HG03575 (cell line): ENCODE results near the gene TMEM256.

Source experiments
- ATAC-seq: cut with Tn5 transposase; IDR thresholded peaks from one replicate; pipeline ENCODE4 v1.9.1; 2021; ENCODE audit not compliant: unreplicated experiment, insufficient number of reproducible peaks, low FRiP score; ENCODE audit errors: extremely low read depth

The TMEM256 gene

GRCh38 chr17:7403977-7404736, at the start of gene TMEM256:
Gene TMEM256 (minus strand): TSS chr17:7404097. CDS start chr17:7404084, 13 bp downstream.
- ATAC-seq: peak; percentile 79

GRCh38 chr17:7448461-7448860, 44.6 kb upstream of the TMEM256 start:
- no peak for ATAC-seq

- no peak for ATAC-seq
Measured at GRCh38 chr17:7445619-7445968, 41.7 kb upstream of the TMEM256 start.

GRCh38 chr17:7444682-7445618, 41.1 kb upstream of the TMEM256 start, which contains the start of gene CHRNB1:
Gene CHRNB1 (plus strand): TSS chr17:7445061. CDS start chr17:7445128, 67 bp downstream.
- ATAC-seq: no peak

- ATAC-seq: no peak
Measured at GRCh38 chr17:7443499-7444485, 39.9 kb upstream of the TMEM256 start.

GRCh38 chr17:7442142-7442541, 38.2 kb upstream of the TMEM256 start:
- ATAC-seq: no peak

- no peak for ATAC-seq
Measured at GRCh38 chr17:7441266-7441665, 37.4 kb upstream of the TMEM256 start.

GRCh38 chr17:7440834-7441195, 36.9 kb upstream of the TMEM256 start:
- no peak for ATAC-seq

- ATAC-seq: no peak
Measured at GRCh38 chr17:7440113-7440833, 36.4 kb upstream of the TMEM256 start.

GRCh38 chr17:7439462-7440112, 35.7 kb upstream of the TMEM256 start, which contains the start of gene FGF11:
Gene FGF11 (plus strand): TSS chr17:7439512. CDS start chr17:7439621, 109 bp downstream.
- no peak for ATAC-seq

- no peak for ATAC-seq
Measured at GRCh38 chr17:7438656-7439460, 35.0 kb upstream of the TMEM256 start.

GRCh38 chr17:7437950-7438614, 34.2 kb upstream of the TMEM256 start:
- no peak for ATAC-seq

- ATAC-seq: no peak
Measured at GRCh38 chr17:7437369-7437863, 33.5 kb upstream of the TMEM256 start.

GRCh38 chr17:7436556-7437368, 32.9 kb upstream of the TMEM256 start:
- no peak for ATAC-seq

GRCh38 chr17:7435676-7436555, 32.0 kb upstream of the TMEM256 start:
- ATAC-seq: no peak
